Dermis blood vessel endothelial cell (primary cell): Measurements from ENCODE around the gene FHOD3. TPM values are rescaled to one million over a fixed set of nuclear protein-coding genes. Genes with fewer than 3 reads are reported as not detected.
A peak's percentile ranks its signal among the peaks of the same experiment; 100 is the strongest.
"Not testable (repeated sequence)": the region's sequence is repeated elsewhere in the genome, so short reads cannot be mapped to it uniquely, and the experiment has no call there.

Experiments used
- DNase-seq: peaks from one replicate; pipeline ENCODE4 v3.0.0; 2010
- total RNA-seq: library from RNA; depleted of rRNA; stranded (reverse); fragments of >200 nt; gene quantifications from 2 replicates; pipeline ENCODE4 v1.2.3, GENCODE V29; 2014

FHOD3 gene
- total RNA-seq, 1 donor from 2014 or later: 0.34 TPM

GRCh38 chr18:36760598-36760997, 463.1 kb downstream of the FHOD3 start:
- no peak for DNase-seq

GRCh38 chr18:36761186-36761698, 463.7 kb downstream of the FHOD3 start:
- no peak for DNase-seq

- no peak for DNase-seq
These were observed 464.6 kb downstream of the FHOD3 start for GRCh38 chr18:36762074-36762473.

DNA sequence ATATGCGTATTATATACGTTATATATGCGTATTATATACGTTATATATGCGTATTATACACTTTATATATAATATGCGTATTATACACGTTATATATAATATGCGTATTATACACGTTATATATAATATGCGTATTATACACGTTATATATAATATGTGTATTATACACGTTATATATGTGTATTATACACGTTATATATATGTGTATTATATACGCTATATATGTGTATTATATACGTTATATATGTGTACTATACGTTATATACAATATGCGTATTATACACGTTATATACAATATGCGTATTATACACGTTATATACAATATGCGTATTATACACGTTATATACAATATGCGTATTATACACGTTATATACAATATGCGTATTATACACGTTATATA, 465.5 kb downstream of the FHOD3 start:
- not testable (repeated sequence) for DNase-seq

GRCh38 chr18:36766836-36767235, 469.3 kb downstream of the FHOD3 start:
- DNase-seq: no peak

DNA sequence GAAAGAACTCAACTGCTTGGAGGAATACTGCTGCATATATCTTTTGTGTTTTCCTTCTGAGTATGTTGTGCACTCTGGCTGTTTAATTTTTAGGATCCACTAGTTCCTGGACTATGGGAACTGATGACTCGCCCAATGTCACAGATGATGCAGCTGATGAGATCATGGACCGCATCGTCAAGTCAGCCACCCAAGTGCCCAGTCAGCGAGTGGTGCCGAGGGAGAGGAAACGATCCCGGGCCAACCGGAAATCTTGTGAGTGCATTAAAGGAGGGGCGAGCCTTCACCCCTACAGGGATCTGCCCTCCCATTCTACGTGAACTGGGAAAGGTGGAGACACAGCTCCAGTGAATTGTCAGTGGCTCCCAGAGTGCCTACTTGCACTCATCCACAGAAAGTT, 471.7 kb downstream of the FHOD3 start:
- DNase-seq: no peak

- peak; percentile 17 for DNase-seq
These were observed 472.2 kb downstream of the FHOD3 start for GRCh38 chr18:36769611-36770314.

GRCh38 chr18:36770315-36770946, 472.9 kb downstream of the FHOD3 start:
- no peak for DNase-seq

- DNase-seq: no peak
These were observed 473.7 kb downstream of the FHOD3 start for GRCh38 chr18:36771245-36771644.

DNA sequence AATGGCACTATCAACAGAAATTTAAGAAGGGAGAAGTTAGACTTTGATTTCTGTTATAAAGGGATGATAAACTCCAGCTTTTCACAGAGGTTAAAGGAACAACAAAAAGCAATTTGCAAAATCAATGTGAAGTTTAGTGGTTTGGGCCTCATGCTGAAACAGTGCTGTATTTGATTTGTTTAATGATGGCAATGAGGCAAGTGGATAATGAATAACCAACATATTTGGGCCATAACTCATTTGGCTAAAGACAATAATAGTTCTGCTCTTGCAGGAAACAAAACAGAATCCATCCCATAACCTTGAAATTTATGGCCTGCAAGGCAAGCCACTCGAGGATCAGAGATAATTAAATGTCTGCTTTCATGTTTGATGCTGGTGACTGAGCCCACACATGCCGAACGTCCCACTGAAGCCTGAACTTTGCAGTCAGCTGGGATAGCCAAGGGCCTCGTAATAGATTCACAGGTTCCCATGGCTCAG, 474.8 kb downstream of the FHOD3 start:
- DNase-seq: no peak

GRCh38 chr18:36775396-36775795, 477.9 kb downstream of the FHOD3 start:
- DNase-seq: no peak

DNA sequence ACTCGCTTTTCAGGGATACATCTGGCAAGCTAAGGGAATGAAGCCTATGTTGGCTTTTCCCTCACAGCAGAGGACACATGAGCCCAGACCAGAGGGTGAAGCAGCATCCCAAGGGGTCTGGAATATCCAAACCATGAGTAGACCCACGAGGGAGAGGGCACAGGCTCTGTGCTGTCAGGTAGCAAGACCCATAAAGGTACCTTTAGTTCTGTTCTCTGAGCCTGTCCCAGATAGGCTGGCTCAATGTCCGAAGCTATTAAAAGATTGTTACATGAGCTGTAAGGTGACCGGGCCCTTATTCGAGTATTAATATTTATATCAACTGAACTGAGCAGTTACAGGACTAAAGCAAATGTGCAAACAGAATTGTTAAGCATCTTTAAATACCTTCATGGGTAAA, 479.1 kb downstream of the FHOD3 start:
- DNase-seq: no peak

GRCh38 chr18:36777566-36777965, 480.1 kb downstream of the FHOD3 start:
- no peak for DNase-seq

GRCh38 chr18:36780748-36781147, 483.2 kb downstream of the FHOD3 start:
- DNase-seq: no peak

- no peak for DNase-seq
These were observed 485.2 kb downstream of the FHOD3 start for GRCh38 chr18:36782710-36783109.

DNA sequence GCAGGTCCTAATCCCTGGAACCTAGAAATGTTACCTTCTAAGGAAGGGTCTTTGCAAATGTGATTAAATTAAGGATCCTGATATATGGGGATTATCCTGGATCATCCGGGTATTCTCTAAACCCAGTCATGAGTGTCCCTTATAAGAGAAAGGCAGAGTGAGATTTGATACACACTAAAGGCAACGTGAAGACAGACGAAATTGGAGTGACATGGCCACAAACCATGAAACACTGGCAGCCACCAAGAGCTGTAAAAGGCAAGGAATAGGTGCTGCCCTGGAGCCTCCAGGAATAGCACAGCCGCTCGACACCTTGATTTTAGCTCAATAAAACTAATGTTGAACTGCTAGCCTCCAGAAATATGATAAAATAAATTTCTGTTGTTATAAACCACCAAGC, 486.3 kb downstream of the FHOD3 start:
- DNase-seq: no peak

GRCh38 chr18:36786686-36787085, 489.2 kb downstream of the FHOD3 start:
- no peak for DNase-seq

DNA sequence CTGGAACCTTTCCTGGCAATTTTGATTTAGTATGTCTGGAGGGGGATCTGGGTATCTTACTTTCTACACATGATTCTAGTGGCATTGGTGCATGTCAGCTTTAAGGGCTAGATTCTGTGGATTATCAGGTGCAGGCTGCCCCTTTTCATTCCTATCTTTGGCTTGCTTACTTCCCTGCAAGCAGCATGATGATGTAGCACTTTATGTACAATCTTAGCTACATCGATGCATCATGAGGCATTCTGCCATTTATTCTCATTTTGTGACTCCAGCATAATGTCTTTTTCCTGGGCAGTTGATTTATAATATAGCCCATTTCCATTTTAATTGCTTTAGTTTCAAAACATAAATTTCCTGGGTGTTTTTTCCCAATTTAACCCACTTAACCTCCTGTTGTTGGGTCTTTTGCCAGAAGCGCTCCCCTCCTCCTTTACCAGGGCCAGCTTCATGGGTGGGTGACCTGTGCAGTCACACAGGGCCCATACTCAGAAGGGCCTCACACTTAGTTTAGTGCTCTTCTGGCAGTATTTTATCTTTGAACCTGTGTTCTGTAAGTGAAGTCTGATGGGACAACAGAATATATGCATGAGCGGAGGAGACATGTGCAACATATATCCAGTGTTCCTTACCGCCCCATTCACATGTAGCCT, 495.2 kb downstream of the FHOD3 start:
- no peak for DNase-seq

GRCh38 chr18:36798738-36799473, 501.4 kb downstream of the FHOD3 start:
- DNase-seq: no peak

- no peak for DNase-seq
These were observed 507.6 kb downstream of the FHOD3 start for GRCh38 chr18:36805105-36805504.

DNA sequence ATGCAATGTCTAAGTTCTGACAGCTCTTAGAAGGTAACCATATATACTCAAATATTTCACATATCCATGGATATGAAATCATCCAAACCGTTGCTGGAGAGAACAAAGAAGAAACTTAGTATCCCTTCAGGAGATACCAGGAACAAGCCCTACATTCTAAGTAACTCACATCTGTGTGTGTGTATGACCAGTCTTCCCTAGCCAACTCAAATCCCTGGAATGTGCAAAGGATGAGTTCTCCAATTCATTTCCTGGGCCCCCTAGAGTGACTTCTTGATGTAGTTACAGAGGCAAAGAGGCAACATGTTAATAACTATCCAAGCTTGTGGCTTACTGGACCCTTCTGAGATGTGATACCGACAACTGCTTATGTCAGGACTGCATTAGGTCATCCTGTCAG, 511.2 kb downstream of the FHOD3 start:
- DNase-seq: no peak

DNA sequence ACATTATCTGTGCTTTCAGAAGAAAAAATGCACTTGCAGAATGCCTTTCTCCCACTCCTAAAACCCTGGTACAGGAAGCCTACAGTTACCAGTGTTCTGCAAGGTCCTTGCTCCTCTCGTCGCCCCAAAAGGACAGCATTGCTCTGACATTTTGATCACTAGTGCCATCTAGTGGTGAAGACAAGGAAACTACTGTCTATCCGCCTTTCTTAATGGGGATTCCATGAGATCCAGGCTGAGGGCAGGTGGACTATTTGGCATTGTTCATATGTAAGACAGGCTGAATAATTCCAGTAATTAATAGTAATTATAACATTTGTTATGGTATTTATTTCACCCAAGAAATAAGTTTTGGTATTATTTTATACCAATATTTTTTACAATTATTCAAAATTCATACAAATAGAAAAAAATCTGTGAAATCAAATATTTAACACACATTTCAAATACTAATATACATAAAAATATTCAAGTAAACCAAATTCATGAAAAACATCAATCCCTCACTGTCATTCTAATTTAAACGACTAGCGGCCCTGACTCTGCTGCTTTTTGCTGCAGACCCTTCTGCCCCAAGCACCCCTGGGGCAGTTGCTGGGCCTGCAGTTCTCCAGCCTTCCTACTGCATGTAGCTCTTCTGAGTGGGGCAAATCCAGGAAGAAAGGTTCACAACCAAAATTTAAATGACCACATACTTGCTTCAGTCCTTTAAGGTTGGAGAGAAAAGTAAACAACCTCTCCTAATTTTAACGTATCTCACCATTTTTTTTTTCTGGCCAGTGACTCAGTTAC, 512.3 kb downstream of the FHOD3 start:
- peak; percentile 78 for DNase-seq
